ENCODE results near the gene HSD3B1.
"Not testable (repeated sequence)": the region's sequence is repeated elsewhere in the genome, so short reads cannot be mapped to it uniquely, and the experiment has no call there.

HSD3B1 gene

GRCh38 chr1:119551218-119551617, 44.2 kb downstream of the HSD3B1 start:
- Histone ChIP-seq H3K4me3 (no peak overlapping the region), H3K9me3 (ENCODE audit: low read depth, low read length) (no peaks in the 10 kb centered on the region), H3K27ac (no peak overlapping the region), H3K9ac (ENCODE audit: insufficient read length) (no peak overlapping the region), H3K36me3 (ENCODE audit: insufficient read depth, low read length) (no peaks in the 10 kb centered on the region)
- no peak for DNase-seq (ENCODE audit: low read depth, low spot score)
- TF ChIP-seq FOXP2 (optimal IDR thresholded peaks at IDR 0.05; ENCODE audit: control extremely low read depth, extremely low read length, insufficient read depth) (no peak), POLR2AphosphoS5 (IDR thresholded peaks at IDR 0.05; ENCODE audit: borderline replicate concordance, low read depth, low read length) (no peak), EZH2 (IDR thresholded peaks at IDR 0.05) (no peak)

GRCh38 chr1:119552656-119553055, 45.6 kb downstream of the HSD3B1 start:
- H3K36me3 ChIP-seq (ENCODE audit: insufficient read depth, low read length); H3K4me3 ChIP-seq; H3K27ac ChIP-seq; DNase-seq (ENCODE audit: low read depth, low spot score); H3K9me3 ChIP-seq (ENCODE audit: low read depth, low read length); H3K9ac ChIP-seq (ENCODE audit: insufficient read length): not testable (repeated sequence)

GRCh38 chr1:119553302-119554071, 46.5 kb downstream of the HSD3B1 start:
- DNase-seq (ENCODE audit: low read depth, low spot score); H3K36me3 ChIP-seq (ENCODE audit: insufficient read depth, low read length); H3K27ac ChIP-seq: not testable (repeated sequence)

GRCh38 chr1:119554183-119554582, 47.2 kb downstream of the HSD3B1 start:
- no peak for TF ChIP-seq POLR2AphosphoS5 (IDR thresholded peaks at IDR 0.05; ENCODE audit: borderline replicate concordance, low read depth, low read length)
- no peak for TF ChIP-seq EZH2 (IDR thresholded peaks at IDR 0.05)
- no peak for TF ChIP-seq FOXP2 (optimal IDR thresholded peaks at IDR 0.05; ENCODE audit: control extremely low read depth, extremely low read length, insufficient read depth)
- Histone ChIP-seq H3K36me3 (ENCODE audit: insufficient read depth, low read length) (no peaks in the 10 kb centered on the region), H3K9me3 (ENCODE audit: low read depth, low read length) (no peaks in the 10 kb centered on the region), H3K9ac (ENCODE audit: insufficient read length) (no peak overlapping the region), H3K4me3 (no peak overlapping the region), H3K27ac (no peak overlapping the region)
- DNase-seq (ENCODE audit: low read depth, low spot score): no peak

More at GRCh38 chr1:119553302-119554071, 46.5 kb downstream of the HSD3B1 start:
- not testable (repeated sequence) for H3K9ac ChIP-seq (ENCODE audit: insufficient read length); H3K4me3 ChIP-seq; H3K9me3 ChIP-seq (ENCODE audit: low read depth, low read length)

GRCh38 chr1:119556423-119556822, 49.4 kb downstream of the HSD3B1 start:
- H3K36me3 ChIP-seq (ENCODE audit: insufficient read depth, low read length): no peaks in the 10 kb centered on the region
- no peak overlapping the region for H3K27ac ChIP-seq
- no peak overlapping the region for H3K9ac ChIP-seq (ENCODE audit: insufficient read length)
- H3K4me3 ChIP-seq: no peak overlapping the region
- TF ChIP-seq POLR2AphosphoS5 (IDR thresholded peaks at IDR 0.05; ENCODE audit: borderline replicate concordance, low read depth, low read length): no peak
- no peak for TF ChIP-seq FOXP2 (optimal IDR thresholded peaks at IDR 0.05; ENCODE audit: control extremely low read depth, extremely low read length, insufficient read depth)
- TF ChIP-seq EZH2 (IDR thresholded peaks at IDR 0.05): no peak
- DNase-seq (ENCODE audit: low read depth, low spot score): no peak
- H3K9me3 ChIP-seq (ENCODE audit: low read depth, low read length): no peaks in the 10 kb centered on the region

- not testable (repeated sequence) for H3K9me3 ChIP-seq (ENCODE audit: low read depth, low read length); H3K27ac ChIP-seq; DNase-seq (ENCODE audit: low read depth, low spot score)
Measured at GRCh38 chr1:119560402-119560801, 53.4 kb downstream of the HSD3B1 start.

GRCh38 chr1:119564548-119564947, 57.5 kb downstream of the HSD3B1 start:
- Histone ChIP-seq H3K9ac (ENCODE audit: insufficient read length) (no peak overlapping the region), H3K36me3 (ENCODE audit: insufficient read depth, low read length) (no peaks in the 10 kb centered on the region), H3K27ac (no peak overlapping the region), H3K4me3 (no peak overlapping the region), H3K9me3 (ENCODE audit: low read depth, low read length) (no peaks in the 10 kb centered on the region)
- DNase-seq (ENCODE audit: low read depth, low spot score): no peak
- TF ChIP-seq FOXP2 (optimal IDR thresholded peaks at IDR 0.05; ENCODE audit: control extremely low read depth, extremely low read length, insufficient read depth) (no peak), EZH2 (IDR thresholded peaks at IDR 0.05) (no peak), POLR2AphosphoS5 (IDR thresholded peaks at IDR 0.05; ENCODE audit: borderline replicate concordance, low read depth, low read length) (no peak)

More at GRCh38 chr1:119560402-119560801, 53.4 kb downstream of the HSD3B1 start:
- not testable (repeated sequence) for H3K9ac ChIP-seq (ENCODE audit: insufficient read length); H3K4me3 ChIP-seq; H3K36me3 ChIP-seq (ENCODE audit: insufficient read depth, low read length)
